Measurements from ENCODE around the gene SMAD4.
A peak's percentile ranks its signal among the peaks of the same experiment; 100 is the strongest.

Gene SMAD4

GRCh38 chr18:51021226-51021965, 8.6 kb upstream of the SMAD4 start:
- DNase-seq = no peak

- DNase-seq = no peak
These were observed 4.5 kb upstream of the SMAD4 start for GRCh38 chr18:51025512-51025911.

- no peak for DNase-seq
These were observed 1.7 kb upstream of the SMAD4 start for GRCh38 chr18:51028201-51028805.

- DNase-seq = no peak
These were observed 677 bp upstream of the SMAD4 start for GRCh38 chr18:51029378-51029693.

- peak; percentile 66 for DNase-seq
These were observed 685 bp downstream of the SMAD4 start for GRCh38 chr18:51030537-51031258.

GRCh38 chr18:51032193-51032592, 2.2 kb downstream of the SMAD4 start:
- DNase-seq = no peak

GRCh38 chr18:51037230-51037629, 7.2 kb downstream of the SMAD4 start:
- no peak for DNase-seq

GRCh38 chr18:51038110-51038509, 8.1 kb downstream of the SMAD4 start:
- DNase-seq = no peak

GRCh38 chr18:51039138-51040112, 9.4 kb downstream of the SMAD4 start:
- no peak for DNase-seq

- DNase-seq = no peak
These were observed 11.8 kb downstream of the SMAD4 start for GRCh38 chr18:51041677-51042352.

GRCh38 chr18:51044928-51045585, 15.0 kb downstream of the SMAD4 start:
- DNase-seq = no peak

GRCh38 chr18:51048190-51048589, 18.2 kb downstream of the SMAD4 start:
- DNase-seq = no peak

- no peak for DNase-seq
These were observed 19.1 kb downstream of the SMAD4 start for GRCh38 chr18:51049137-51049536.

GRCh38 chr18:51051105-51051712, 21.2 kb downstream of the SMAD4 start:
- DNase-seq = no peak

- DNase-seq = no peak
These were observed 23.8 kb downstream of the SMAD4 start for GRCh38 chr18:51053814-51054213.

- no peak for DNase-seq
These were observed 24.8 kb downstream of the SMAD4 start for GRCh38 chr18:51054764-51055163.

GRCh38 chr18:51059969-51060368, 30.0 kb downstream of the SMAD4 start:
- DNase-seq = no peak

GRCh38 chr18:51064256-51064655, 34.2 kb downstream of the SMAD4 start:
- no peak for DNase-seq

GRCh38 chr18:51066273-51066672, 36.3 kb downstream of the SMAD4 start:
- DNase-seq = no peak

- DNase-seq = no peak
These were observed 38.1 kb downstream of the SMAD4 start for GRCh38 chr18:51068105-51068504.

- DNase-seq = no peak
These were observed 39.9 kb downstream of the SMAD4 start for GRCh38 chr18:51069885-51070284.

Measured in T-helper 9 cell (primary cell).